Ecto neural progenitor cell (in vitro differentiated cells): ENCODE results near the gene BUB1B.
"Not testable (repeated sequence)": the region's sequence is repeated elsewhere in the genome, so short reads cannot be mapped to it uniquely, and the experiment has no call there.

Experiments
- DNase-seq: peaks from one replicate; pipeline ENCODE4 v3.0.0-alpha.2; 2018; ENCODE audit warnings: low spot score

BUB1B gene, protein sequence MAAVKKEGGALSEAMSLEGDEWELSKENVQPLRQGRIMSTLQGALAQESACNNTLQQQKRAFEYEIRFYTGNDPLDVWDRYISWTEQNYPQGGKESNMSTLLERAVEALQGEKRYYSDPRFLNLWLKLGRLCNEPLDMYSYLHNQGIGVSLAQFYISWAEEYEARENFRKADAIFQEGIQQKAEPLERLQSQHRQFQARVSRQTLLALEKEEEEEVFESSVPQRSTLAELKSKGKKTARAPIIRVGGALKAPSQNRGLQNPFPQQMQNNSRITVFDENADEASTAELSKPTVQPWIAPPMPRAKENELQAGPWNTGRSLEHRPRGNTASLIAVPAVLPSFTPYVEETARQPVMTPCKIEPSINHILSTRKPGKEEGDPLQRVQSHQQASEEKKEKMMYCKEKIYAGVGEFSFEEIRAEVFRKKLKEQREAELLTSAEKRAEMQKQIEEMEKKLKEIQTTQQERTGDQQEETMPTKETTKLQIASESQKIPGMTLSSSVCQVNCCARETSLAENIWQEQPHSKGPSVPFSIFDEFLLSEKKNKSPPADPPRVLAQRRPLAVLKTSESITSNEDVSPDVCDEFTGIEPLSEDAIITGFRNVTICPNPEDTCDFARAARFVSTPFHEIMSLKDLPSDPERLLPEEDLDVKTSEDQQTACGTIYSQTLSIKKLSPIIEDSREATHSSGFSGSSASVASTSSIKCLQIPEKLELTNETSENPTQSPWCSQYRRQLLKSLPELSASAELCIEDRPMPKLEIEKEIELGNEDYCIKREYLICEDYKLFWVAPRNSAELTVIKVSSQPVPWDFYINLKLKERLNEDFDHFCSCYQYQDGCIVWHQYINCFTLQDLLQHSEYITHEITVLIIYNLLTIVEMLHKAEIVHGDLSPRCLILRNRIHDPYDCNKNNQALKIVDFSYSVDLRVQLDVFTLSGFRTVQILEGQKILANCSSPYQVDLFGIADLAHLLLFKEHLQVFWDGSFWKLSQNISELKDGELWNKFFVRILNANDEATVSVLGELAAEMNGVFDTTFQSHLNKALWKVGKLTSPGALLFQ

DNA sequence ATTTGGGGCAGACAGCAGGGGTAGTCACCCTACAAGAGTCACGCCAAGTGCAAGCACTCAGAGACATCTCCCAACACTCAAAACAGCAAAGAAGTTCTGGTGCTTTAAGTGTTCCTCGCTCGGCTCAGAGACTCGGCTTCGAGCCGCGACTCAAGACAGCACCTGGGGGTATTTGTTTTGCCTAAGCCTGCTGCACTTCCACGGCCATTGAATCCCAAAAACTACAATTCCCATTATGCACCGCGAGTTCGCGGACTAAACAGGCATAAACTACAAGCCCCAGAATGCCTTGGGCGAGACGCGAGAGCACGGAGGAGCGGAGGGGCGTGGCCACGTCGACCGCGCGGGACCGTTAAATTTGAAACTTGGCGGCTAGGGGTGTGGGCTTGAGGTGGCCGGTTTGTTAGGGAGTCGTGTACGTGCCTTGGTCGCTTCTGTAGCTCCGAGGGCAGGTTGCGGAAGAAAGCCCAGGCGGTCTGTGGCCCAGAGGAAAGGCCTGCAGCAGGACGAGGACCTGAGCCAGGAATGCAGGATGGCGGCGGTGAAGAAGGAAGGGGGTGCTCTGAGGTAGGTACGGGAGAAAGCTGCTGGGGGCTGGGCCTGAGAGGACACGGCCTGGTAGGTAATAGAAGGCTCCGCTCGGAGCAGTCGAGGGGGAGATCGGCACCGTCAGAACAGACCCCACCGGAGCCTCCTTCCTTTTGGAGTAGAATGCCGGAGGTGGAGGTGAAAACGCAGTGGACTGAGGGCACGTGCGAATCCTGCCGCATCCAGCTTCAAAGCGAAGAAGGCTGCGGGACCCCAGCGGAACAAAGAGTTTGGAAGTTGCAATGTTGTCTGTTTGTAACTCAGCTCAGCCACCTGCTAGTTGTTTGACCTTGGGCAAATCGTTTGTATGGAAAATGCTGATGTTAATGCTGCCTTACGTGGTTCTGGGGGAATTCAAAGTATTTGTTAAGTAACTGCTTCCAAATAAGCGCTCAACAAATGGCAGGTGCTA lies at the start of gene BUB1B:
Gene BUB1B, plus strand, starts transcription at position 381 of the 1,000 bp plus-strand sequence. Its CDS starts 152 bp downstream, at position 533.
- peak; percentile 96 for DNase-seq

DNA sequence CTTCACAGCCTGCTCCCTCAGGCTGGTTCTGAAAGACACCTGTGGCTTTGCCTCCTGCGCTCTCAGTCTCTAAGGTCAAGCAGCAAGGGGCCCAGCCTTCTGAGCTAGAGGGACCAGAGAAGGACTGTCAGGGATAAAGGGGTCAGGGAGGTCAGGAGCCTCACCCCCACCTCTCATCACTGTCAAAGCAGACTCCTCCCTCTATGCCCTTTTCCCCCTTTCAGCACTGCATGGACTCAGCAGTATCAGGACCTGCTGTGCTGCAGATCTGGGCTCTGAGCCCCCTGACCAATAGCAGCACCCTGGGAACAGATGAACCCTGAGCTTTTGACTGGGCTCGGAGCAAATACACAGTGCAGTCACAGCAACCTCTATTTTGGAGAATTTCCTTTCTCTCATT lies 49.0 kb upstream of the BUB1B start:
- peak; percentile 85 for DNase-seq

DNA sequence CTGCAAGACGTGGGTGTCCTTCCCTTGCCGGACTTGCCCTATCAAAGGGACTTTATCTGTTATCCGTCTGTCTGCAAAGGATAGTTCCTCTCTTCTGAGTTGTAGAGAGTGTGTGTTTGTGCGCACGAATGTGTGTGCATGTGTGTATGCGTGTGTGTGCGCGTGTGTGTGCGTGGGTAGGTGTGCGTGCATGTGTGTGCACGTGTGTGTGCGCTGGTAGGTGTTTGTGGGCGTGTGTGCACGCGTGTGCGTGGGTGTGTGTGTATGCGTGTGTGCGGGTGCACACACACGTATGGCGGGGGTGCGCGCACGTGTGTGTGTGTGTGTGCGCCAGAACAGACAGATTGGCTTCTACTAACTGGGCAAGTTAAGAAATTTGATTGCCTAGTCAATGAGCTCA lies 48.1 kb upstream of the BUB1B start:
- DNase-seq: no peak

DNA sequence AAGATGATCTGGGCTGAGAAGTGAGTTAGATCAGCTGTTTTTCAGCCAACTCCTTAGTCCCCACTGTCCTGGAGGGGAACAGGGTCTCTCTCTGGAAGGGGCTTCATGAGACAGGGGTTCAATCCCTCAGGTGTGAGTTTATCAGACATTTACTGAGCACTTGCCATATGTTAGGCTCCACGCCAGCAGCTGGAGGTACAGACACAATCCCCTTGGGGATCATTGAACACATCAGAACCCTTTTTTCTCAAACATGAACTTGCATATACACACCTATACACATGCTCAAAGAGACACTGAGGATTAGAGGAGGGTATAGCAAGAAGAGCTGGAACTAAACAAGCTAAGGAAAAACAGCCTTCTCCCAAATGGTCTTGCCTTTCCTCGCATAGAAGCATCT lies 46.7 kb upstream of the BUB1B start:
- DNase-seq: no peak

DNA sequence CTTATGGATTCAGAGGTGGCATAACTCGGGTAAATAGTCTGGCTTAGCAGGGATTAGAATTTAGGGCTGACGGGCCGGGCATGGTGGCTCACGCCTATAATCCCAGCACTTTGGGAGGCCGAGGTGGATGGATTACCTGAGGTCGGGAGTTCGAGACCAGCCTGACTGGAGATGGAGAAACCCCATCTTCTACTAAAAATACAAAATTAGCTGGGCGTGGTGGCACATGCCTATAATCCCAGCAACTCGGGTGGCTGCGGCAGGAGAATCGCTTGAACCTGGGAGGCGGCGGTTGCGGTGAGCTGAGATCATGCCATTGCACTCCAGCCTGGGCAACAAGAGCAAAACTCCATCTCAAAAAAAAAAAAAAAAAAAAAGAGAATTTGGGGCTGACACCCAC lies 45.8 kb upstream of the BUB1B start:
- DNase-seq: not testable (repeated sequence)

DNA sequence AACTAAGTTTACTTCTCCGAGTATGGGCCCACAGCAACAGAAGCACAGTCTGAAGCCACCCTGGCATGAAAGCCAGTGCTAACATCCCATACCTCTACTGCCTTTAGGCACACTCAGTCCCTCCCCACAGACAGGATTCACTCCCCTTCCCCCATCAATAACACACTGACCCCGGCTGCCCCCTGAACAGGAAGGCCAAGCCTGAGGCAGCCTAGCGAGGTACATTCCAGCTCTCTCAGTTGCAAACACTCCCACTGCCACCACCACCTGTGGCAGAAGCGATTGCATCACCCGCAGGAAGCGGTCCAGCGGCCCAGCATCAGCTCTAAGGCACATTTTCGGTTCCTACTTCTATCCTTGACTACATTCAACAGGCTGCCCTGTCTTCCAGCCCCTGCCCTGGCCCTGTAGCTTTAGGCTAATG lies 45.2 kb upstream of the BUB1B start:
- DNase-seq: peak; percentile 62

DNA sequence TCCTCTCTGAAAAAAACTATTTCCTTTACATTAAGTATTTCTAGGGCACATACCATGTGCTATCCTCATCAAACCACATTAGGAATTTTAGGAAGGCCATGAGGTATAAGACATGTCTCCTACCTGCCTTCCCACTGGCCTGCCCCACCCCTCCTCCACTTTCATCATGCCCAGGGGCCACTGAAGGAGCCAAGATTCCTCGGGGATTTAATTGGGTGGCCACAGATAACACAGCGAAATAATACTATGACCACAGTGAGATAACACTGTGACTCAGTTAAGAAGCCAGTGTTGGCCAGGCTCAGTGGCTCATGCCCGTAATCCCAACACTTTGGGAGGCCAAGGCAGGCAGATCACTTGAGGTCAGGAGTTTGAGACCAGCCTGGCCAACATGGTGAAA lies 42.4 kb upstream of the BUB1B start:
- no peak for DNase-seq

DNA sequence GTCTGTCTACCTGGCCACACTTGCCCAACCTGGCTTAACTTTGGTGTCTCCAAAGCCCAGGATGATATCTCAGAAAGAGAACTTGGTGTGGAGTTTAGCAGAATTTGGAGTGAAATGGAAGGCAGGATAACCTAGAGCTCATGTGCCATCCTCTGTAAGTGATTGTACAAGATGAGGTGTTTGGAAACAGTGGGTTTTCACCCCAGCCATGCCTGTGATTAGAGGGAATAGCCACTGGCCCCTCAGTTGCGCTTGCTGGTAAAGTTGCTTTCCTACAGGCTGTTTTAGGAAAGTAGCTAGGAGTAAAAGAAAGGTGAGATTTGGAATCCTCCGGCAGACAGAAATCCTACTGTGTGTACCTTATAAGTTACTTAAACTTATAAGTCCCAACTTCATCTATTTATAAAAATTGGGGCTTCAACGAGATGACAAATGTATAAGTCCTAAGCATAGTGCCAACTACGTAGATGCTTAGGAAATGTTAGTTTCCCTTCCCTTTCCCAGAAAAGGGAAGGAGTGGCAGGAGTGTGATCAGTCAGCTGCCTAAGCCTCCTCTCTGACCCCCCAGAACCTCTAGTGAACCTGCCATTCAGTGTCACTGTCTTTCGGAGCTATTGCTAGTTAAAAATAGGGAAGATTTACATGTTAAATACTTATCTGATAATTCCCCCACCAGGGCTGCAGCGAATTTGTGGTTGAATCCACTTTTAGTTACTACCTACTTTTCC lies 38.8 kb upstream of the BUB1B start:
- DNase-seq: no peak

DNA sequence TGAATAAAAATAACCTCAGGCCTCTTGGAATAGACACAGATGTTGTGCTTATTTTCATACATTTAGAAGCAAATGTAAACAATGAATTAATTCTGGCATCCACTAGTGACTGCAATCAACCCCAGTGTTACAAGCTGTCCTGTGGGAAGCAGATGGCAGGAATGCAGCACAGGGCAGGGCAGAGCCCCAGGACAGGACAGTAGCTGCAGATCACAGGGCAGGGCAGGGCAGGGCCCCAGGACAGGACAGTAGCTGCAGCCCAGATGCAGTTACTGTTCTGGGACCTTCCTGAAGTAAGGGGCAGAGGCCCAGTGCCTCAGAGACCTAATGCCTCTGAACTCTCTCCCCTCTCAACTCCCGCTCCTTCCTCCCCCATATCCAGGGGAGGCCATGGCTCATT lies 37.9 kb upstream of the BUB1B start:
- DNase-seq: not testable (repeated sequence)

DNA sequence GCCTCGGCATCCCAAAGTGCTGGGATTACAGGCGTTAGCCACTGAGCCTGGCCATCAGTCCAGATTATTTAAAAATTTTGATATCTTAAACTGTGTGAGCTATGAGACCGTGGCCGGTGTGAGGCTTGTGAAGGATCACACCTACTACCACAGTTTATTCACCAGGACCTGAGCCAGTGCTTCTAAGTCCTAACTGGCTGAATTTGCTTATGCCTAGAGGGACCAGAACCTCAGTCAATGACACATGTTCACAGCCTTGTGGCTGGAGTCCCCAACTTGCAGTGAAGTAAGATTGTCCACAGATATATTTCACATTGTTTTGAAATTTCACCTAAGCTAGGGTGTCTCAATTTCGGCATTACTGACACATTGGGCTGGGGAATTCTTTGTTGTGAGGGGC lies 37.0 kb upstream of the BUB1B start:
- not testable (repeated sequence) for DNase-seq

DNA sequence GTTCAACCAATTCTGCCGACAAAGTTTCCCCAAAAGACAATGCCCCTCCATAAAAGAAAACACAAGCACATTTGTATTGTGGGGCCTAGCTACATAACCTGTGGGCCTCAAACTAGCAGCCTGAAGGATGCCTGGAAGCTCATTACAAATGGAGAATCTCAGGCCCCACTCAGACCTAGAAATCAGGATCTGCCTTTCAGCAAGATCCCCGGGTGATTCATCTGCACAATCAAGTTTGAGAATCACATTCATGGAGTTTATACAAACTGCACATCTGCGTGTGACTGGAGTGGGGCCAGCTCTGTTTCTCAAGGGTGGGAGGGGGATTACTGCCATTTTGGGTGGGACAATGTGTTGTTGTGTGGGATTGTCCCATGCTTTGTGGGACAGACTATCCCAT lies 36.5 kb upstream of the BUB1B start:
- not testable (repeated sequence) for DNase-seq

DNA sequence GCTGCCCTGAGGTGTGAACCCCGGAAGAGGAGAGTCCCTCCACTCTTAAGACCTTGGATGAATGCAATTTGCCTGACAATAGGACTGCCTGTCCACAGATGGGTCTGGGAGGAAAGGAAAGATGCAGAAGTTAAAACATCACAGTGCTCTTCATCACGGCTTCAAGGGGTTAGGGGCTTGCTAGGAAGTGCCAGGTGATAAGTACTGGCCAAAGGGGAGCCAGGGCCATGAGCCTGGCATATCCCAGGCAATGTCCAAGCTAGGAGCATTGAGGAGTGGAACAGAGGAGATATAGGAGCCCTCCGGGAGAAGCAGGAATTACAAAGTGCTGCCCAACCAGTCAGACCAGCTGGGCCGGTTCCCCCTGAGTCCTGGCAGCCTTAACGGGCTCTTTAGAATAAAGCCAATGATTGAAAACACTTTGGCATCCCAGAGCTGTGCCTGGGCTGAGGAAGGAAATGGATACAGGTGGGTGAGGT lies 36.0 kb upstream of the BUB1B start:
- DNase-seq: not testable (repeated sequence)

DNA sequence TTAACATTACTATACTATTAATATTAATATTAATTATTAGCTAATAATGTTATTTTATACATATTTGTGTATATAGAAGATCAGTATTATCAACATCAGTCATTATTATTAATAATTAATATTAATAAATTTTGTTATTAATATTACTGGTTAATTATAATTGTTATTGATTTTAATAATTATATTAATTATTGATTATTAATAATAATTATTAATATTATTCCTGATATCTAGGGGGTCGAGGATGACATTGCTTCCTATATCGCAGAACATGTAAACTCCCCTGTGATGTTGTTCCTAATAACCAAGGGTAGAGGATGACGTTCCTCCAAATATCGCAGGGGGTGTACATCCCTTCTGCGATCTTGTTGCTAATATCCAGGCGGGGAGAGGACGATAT lies 34.9 kb upstream of the BUB1B start:
- DNase-seq: no peak

DNA sequence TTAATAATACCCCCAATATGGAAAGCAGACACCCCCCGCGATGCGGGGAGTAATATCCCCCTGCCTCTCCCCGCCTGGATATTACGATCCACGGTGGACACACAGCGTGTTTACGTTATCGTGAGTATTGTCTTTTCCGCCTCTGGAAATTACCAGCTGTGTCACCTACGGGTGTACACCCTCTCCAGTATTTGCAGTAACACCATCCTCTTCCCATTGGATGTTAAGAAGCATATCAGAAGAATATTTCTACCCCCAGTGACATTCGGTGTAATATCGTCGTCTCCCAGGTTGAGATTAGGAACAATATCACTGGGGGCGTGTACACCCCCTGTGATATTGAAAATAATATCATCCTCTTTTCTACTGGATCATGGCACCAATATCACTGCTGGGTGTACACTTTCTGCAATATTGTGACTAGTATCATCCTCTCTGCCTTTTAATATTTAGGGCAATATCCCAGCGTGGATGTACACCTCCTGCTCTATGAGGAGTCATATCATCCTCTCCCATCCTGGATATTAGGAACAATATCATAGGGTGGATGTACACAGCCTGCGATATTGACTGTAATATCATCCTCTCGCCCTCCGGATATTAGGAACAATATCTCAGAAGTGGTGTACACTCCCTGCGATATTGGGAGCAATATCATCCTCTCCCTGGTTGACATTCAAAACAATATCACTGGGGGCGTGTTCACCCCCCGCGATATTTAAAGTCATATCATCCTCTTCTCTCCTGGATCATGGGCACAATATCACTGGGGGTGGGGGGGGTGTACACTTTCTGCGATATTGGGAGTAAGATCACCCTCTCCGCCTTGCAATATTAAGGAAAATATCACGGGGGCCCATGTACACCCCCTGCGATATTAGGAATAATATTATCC lies 31.9 kb upstream of the BUB1B start:
- DNase-seq: no peak

DNA sequence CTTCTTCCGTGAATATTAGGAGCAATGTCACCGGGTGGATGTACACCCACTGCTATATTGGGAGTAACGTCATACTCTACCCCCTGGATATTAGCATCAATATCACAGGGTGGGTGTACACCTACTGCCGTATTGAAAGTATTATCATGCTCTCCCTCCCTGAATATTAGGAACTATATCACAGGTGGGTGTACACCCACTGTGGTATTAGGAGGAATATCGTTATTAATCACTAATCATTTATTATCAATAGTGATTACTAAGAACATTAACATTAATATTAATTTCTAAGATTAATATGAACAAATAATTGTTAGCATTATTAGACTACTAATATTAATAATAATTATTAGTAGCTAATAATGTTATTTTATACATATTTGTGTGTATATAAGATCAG lies 30.8 kb upstream of the BUB1B start:
- DNase-seq: no peak

DNA sequence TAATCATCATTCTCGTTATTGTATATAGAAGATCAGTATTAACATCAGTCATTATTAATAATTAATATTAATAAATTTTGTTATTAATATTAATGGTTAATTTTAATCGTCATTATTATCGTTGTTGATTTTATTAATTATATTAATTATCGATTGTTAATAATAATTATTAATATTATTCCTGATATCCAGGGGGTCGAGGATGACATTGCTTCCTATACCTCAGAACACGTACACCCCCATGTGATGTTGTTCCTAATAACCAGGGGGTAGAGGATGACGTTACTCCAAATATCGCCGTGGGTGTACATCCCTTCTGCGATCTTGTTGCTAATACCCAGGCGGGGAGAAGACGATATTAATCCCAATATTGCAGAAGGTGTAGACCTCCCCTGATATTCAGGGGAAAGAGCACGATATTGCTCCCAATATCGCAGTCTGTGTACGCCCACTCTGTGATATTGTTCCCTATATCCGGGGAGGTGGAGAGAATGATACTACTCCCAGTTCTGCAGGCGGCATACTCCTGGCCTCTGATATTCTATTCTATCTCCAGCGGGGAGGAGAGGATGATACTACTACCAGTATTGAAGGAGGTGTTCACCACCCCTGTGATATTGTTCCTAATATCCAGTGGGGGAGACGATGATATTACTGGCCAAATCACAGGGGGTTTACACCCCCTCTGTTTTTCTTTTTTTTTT lies 29.9 kb upstream of the BUB1B start:
- DNase-seq: no peak

DNA sequence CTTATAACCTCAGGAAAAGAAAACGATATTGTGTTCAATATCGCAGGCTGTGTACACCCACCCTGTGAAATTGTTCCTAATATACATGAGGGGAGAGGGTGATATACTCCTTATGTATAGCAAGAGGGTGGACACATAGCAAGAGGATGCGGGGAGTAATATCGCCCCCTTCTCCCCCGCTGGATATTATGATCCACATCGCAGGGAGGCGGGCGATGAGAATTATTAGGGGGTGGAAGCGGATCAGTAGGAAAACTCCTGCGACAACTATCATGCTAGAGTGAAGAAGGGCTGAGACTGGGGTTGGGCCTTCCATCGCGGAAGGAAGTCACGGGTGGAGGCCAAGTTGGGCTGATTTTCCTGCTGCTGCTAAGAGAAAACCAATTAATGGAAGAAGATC lies 27.3 kb upstream of the BUB1B start:
- no peak for DNase-seq

DNA sequence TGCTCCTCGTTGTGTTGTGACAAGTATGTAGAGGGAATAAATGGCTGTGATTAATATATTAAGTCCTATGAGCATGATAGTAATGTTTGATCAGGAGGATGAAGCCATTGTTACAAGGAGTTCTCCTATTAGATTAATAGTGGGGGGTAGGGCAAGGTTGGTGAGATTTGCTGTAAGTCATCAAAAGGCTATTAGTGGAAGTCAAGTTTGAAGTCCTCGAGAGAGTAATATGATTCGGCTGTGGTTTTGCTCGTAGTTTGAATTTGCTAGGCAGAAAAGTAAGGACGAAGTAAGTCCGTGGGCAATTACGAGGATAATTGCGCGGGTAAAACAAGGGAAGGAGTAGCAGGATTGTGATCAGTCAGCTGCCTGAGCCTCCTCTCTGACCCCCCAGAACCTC lies 26.0 kb upstream of the BUB1B start:
- no peak for DNase-seq
